Medulla oblongata (tissue), 1 donor: ENCODE measurements around the gene ACAN.
"Not testable (repeated sequence)": the region's sequence is repeated elsewhere in the genome, so short reads cannot be mapped to it uniquely, and the experiment has no call there.

Experiments
- DNase-seq: peaks from one replicate; pipeline ENCODE4 v3.0.0-alpha.2; 2015; ENCODE audit errors: extremely low spot score

ACAN gene

DNA sequence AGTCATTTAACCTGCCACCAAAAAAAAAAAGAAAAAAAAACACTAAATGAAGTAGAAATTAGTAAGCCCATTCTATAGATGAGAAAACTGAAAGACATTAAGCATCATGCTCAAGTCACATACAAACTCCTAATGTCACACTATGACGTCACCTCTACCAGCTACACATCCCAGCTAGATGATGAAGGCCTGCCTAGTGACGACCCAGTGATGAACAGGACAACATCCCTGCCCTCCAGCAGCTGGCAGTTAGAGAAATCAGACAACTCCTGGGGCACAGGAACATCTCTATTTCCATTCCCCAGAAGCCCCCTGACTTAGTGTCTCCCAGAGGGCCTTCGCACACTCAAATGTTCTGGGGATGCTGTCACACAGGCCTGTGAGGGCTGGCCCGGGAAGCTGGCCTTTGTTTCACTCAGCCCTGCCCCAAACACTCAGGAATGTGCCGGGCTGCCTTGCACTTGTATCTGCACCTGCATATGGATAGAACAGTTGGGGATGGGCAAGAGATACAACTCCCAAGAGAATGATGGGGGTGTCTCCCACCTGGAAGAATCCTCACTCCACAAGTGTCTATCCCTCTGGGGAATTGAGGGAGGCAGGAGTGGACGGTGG lies 99.1 kb downstream of the ACAN start:
- DNase-seq: no peak

DNA sequence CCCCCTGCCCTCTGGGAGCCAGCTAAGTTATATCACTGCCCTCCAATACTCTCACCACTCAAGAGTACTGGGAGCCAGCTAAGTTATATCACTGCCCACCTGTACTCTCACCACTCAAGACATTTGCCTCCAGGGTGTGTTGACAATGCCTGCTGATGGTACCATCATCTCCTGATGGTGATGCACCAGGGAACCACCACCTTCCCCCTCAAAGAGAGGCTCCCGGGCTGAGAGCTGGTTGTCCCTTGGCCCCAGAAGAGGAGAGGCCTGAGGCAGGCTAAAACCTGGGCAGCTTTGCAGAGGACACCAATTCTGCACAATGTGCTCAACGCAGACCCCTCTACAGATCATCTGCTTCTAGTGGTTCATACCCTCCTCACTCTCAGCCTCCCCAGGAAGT lies 99.6 kb downstream of the ACAN start:
- DNase-seq: no peak

DNA sequence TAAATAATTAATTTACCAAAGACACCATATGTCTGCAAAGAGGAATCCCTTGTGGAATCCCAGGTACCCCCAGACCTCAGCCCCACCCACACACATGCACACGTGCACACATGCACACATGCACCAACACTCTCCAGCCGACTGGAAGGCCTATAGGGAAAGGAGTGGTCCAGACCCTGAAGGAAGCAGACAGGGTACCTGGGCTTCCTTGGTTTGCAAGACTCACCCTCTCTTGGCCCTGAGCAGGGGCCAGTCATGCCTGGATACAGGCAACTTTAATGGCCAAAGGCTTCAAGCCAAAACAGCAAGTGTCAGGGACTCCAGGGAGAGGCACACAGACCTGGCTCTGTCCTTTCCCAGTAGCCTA lies 101.0 kb downstream of the ACAN start:
- DNase-seq: no peak

DNA sequence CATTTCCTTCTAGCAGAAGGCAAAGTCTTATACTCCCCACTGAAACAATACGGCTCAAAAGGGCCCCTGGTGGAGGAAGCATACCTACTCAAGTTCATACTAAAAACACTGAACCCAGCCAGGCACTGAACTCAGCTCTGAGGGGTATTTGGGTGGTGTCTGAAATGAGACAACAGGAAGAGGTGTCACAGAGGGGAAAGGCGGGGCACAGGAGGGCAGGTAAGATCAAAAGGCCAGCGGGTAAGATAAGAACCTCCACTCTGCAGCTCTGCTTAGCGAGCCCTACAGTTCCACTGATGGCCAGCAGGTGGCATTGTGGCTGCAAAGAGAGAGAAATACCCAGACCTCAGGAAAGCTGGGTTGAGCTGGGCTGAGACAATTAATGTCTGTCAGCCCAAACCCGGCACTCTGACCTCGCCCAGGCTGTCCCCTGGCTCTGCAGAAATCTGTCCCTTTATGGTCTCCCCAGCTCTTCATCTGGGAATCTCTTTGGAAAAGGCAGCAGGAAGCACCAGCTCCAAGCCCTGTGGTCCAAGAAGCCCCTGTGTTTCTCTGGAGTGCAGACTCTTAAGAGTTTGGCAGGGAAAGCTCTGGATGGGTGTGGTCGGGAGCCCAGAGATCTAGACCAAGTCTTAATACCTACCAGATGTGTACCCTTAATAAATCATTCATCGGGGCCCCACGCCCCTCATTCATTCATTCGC lies 101.5 kb downstream of the ACAN start:
- DNase-seq: peak; percentile 91

DNA sequence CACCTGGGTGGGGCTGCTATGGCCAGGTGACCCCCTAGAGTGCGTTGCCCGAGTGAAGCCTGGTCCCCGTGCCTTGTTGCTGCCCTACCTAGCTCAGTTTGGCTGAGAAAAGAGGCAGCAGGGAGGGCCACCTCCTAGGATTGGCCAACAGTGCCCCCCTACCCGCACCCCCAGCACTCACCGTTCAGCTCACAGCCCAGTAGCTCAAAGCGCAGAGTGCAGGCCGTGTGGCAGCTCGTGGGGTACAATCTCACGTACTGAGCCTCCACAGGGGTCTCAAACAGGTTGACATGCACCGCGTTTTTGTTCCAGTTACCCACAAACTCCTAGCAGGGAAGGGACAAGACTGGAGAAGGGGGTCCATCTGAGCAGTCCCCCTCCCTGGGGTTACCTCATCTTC lies 102.3 kb downstream of the ACAN start:
- no peak for DNase-seq

DNA sequence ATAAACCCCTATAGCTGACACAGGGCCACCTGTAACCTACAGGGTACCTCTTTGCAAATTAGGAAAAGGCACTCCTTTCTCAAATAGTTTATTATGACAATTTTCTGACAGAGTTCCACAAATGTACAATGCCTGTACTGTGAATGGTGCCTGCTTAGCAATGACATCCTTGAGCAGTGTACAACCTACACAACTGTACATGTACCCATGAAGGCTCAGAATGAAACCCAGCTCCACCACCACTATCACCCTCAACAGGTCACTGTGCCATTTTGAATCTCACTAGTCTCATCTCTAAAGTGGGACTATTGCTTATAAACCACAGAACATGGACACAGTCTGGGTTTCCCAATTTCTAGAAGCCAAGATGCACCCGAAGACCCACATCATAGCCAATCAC lies 102.9 kb downstream of the ACAN start:
- no peak for DNase-seq

DNA sequence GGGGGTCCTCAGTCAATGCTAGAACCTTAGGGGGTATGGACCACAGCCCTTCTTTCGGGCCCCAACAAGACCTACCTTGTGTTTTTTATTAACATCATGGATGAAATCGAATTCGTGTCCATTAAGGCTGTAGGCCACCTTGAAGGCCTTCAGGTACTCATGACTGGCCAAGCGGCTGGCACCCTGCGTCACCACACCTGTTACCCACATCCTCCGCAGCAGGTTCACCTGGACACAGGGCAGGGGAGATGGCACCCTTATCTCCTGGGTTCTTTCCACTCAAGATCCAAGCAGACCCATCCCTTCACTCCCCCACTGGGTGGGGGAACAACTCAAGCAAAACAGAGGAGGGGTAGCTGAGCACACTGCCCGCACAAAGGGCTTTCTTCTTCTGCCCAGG lies 103.3 kb downstream of the ACAN start:
- DNase-seq: no peak

DNA sequence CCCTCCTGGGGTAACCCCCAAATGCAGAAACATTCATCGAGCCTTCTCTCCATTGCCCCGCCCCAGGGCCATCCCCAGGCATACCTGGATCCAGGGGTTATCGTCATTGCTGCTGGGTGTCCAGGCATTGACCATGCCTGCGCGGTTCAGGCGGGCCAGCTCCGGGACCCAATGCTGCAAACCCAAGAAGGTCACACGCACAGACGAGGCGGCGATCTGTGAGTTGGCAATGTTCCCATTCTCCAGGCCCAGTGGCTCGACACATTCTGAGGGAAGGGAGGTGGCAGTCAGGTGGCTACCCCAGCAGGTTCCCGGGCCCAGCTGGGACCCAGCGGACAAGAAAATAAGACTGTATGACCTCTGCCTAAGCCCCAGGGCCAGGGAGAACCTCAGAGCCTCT lies 103.9 kb downstream of the ACAN start:
- no peak for DNase-seq

DNA sequence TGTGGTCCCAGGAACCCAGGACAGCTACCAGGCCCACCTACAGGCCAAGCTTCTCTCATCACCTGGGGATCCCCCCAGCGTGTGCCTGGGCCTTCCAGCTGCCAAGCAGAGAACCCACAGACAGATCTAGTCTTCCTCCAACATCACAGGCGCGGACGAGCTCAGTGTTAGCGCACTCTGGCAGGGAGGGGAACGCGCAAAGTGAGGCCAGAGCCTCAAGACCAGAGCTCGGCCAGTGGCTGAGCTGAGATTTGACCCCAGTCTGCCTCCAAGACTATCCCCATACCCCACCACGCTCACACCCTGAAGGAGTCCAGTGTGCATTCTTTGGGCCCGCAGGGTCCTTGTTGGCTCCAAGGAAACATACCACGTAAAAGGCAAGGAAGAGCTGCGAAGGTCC lies 104.9 kb downstream of the ACAN start:
- DNase-seq: no peak

DNA sequence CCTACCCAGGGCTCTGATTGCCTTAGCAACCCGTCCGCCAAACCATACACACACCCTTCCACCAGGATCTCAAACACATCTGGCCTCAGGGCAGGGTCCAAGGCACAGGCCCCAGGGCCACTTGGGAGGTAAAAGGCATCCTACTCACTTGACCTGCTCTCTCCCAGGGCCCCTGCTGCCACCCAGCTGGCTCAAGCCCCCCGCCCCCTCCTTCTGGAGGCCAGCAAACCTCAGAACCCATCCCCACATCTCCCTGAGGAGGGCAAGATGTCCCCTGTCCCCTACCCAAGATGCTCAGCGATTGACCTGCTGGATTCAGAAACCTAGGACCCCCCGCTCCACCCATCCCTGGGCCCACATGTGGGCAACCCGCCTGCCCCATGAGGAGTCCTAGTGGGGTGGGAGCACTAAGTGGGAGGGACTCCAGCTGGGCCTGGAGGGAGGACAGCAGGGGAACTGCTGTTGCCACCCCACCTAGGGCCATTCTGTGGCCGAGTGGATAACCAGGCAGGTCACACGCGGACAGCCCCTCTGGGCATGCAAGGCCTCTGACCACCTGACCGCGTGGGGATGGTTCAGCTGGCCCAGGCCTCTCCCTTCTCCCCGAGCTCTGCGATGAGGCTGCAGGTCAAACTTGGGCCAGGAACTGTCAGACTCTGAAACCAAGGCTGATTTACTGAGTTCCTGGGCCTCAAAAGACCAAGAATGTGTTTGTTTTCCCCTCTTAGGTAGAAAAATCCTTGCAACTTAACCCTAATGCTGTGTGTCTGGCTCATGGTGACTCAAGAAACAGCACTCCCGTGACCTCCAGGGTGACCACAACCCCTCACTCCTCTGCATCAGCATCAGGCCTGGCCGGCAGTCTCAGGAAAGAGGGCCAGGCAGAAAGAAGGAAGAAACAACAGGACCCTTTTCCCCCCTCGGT lies 105.7 kb downstream of the ACAN start:
- DNase-seq: no peak

DNA sequence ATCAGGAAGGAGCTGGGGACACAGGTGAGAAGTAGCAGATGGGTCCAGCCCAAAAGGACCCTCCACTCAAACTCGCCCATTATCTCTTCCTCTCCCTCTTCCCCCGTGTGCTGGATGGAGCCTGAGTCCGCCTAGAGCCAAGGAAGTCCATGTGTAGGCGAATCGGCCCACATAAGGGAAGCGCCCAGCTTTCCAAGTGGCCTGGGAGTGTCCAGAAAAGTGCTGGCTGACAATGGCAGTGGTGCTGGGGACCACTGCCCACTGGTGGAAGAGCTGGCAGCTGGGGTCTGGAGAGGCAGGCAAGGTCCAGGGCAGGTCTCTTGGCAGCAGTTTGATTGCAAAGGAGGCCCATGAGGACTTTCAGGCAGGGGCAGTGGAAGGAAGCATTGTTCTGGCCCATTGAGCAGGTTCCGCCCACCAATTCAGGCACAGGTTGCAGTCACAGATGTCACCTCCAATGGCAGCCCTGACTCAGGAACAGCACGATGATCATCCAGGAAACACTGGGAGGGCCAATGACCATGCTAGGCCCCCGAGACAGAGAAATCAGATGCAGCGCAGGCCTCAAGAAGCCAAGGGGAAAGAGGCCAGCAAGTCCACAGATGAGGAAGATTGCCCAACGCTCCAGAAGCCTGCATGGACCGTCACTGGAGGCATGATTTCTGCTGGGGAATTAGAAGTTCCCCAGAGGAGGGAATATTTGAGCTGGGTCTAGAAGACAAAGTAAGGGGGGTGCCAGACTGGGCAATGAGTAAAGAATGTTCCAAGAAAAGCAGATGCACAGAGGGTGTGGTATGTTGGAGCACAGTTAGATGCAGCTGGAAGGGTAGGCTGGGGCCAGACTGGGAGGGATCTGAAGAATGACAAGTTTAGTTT lies 107.0 kb downstream of the ACAN start:
- no peak for DNase-seq

DNA sequence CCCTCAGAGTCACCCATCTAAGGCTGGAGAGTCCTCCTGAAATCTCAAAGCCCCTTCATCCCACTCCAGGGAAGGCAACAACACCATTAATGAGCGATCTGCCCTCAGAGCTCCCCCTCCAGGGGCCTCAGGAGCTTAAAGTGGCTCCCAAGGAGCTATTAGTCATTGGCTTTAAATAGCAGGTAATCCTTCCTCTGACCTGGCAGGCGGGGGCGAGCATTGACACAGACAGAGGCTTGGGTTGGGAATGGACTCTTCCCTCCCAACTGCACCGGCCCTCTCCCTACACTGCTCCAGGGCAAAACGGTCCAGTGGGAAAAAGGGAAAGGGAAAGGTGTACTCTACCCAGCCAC lies 108.5 kb downstream of the ACAN start:
- no peak for DNase-seq

DNA sequence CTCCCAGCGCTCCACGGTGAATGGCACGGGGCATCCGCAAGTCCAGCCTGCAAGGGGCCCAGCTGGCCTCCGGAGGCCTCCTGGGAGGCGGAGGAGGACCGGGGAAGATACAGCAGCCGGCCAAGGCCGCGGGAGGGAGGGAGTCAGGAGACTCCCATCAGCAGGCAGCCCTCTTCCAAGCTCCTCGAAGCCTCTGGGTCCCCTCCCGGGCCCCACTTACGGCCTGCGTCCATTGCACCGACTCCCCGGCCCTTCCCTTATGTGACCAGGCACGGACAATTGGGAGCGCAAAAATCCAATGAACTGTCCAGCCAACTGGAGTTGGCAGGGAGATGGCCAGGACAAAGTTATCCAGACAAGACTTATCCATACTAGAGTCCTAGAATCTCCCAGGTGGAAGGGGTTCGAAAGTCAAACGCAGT lies 109.3 kb downstream of the ACAN start:
- DNase-seq: peak; percentile 35

DNA sequence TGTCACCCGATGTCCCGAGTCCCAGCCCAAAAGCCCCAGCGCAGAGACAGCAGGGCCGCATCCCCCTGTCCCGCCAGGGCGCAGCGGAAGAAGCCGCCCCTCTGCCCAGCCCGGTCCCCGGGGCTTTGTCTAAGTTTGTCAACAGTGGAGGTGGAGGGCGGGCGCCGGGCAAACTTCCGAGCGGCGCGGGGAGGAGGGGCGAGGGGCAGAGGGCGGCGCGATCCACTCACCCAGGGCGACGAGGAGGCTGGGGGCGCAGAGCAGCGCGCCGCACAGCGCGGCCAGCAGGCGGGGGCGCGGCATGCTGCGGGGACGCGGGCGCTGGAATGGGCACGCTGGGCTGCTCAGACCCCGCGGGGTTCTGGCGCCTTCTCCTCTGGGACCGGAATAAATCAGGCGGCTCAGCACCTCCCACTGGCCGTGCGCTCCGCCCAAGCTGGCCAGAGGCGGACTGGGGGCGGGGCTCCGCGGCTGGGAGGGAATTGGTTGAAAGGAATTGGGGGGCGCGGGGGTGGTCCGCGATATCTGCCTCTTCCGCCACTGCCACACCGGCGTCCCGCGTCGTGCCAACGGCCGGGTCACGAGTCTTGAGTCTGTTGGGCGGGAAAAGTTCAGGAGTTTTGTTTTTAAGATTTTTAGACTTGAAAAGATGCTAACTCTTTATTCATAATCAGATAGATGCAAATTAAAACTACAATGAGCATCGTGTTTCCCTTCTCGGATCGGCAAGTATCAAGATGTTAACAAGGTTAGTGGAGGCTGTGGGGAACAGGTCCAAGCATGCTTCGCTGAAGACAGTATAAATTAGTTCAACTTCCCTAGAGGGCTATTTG lies 110.0 kb downstream of the ACAN start, which contains the start of gene MFGE8:
MFGE8 (minus strand) TSS at position 363 of the 833 bp plus-strand sequence; CDS start at position 303, 60 bp downstream.
- DNase-seq: peak; percentile 80

DNA sequence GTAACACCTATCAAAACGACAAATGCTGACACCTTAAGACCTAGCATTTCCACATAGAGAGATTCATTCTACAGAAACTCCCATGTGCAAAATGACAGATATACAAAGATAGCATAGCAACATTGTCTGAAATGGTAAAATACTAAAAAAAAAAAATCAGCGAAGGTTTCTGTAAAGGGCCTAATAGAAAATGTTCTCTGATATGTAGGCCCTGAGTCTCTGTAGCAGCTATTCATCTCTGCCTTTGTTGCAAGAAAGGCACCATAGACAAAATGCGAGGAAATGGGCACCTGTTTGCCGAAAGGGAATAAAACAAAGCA lies 110.6 kb downstream of the ACAN start:
- no peak for DNase-seq

DNA sequence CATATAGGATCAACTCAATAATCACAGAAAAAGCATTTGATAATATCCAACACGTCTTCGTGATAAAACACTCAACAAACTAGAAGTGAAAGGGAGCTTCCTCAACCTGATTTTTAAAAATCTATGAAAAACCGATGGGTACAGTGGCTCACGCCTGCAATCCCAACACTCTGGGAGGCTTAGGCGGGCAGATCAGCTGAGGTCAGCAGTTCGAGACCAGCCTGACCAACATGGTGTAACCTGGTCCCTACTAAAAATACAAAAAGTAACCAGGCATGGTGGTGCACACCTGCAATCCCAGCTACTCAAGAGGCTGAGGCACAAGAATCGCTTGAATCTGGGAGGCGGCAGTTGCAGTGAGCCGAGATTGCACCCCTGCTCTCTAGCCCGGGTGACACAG lies 112.1 kb downstream of the ACAN start:
- no peak for DNase-seq

DNA sequence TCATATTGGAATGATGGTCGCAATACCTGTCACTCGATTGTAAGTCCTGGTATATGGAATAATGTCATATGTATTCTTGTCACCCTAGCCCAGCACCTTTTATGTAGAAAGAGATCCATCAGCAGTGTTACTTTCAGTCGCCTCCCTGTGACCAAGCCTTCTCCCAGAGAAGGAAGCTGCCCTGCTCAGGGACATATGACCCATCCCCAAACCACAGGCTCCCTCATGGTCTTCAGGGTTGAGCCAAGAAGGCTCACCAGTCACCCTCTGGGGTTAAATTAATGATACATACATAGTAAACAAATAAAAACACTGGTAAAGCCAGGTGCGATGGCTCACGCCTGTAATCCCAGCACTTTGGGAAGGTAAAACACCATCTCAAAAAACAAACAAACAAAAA lies 114.5 kb downstream of the ACAN start:
- no peak for DNase-seq

DNA sequence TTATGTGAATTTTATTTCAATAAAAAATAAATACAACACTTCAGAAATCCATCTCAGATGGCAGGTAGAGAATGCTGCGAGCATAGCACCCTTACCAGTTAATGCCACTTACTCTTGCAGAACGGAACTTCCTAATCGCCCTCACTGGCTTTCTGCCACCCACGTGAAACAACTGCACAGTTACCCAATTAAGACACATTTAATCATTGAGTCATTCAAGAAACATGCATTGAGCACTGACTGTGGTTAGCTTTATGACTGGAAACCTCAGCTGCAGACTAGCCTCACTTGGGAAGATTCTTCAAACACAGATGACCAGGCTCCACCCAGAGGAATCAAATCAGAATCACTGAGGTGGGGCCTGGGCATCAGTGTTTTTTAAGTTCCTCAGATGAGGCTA lies 115.5 kb downstream of the ACAN start:
- DNase-seq: no peak

DNA sequence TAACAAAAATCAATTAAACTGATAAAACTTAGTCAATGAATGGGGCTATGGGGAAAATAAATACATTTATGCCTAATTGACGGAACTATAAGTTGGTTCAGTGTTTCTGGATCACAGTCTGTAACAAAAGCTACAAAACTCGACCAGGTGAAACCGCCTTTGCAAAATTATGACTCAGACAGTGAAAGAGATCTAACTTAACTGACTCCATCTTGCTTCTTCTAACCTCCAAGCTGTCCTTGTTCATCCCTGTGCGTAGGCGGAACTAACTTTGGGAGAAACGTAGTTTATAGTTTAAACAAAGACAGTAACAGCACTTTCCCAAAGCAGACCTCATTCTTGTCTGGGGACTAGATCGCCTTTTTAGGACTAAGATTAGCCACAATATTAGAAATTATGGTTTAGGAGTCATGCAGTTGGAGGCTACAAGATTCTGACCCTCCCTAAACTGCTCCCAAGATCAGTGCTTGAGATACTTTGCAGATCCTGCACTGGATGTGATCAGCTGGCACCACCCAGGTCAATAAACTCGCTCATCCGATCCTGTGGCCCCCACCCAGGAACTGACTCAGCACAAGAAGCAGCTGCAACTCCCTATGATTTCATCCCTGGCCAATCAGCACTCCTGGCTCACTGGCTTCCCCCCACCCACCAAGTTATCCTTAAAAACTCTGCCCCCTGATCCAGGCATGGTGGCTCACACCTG lies 117.1 kb downstream of the ACAN start:
- DNase-seq: no peak

DNA sequence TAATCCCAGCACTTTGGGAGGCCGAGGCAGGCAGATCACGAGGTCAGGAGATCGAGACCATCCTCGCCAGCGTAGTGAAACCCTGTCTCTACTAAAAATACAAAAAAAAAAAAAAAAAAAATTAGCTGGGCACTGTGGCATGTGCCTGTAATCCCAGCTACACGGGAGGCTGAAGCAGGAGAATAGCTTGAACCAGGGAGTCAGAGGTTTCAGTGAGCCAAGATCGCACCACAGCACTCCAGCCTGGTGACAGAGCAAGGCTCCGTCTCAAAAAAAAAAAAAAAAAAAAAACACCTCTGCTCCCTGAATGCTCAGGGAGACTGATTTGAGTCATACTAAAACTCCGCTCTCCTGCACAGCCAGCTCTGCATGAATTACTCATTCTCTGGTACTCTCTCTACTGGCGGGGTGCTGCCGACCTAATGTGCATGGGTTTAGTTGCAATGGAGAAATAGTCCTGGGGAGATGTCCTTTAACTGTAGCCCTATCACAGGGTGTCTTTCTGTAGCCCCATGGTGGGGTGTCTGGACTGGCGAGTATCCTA lies 117.7 kb downstream of the ACAN start:
- DNase-seq: not testable (repeated sequence)
